GM12878 (cell line): Measurements from ENCODE around the gene PPL. TPM values are rescaled to one million over a fixed set of nuclear protein-coding genes. Genes with fewer than 3 reads are reported as not detected.

Source experiments
- ATAC-seq: fragments of 200-7000 bp; cut with Tn5 transposase; 3 replicates; pipeline ENCODE4 v1.9.1; 2020; ENCODE audit warnings: mild to moderate bottlenecking, moderate library complexity
- BruUV-seq: library from RNA; stranded (reverse); fragments of 400-500 nt; replicated peaks from 2 replicates; lab custom pipeline; 2021; lab: Mats Ljungman, UMichigan
- CTCF ChIA-PET: fragments of 300-600 bp; sonication (Branson Sonifier 250); formaldehyde crosslinking; extraction: SDS; loops from one replicate; lab custom pipeline; 2021; ENCODE audit warnings: inconsistent platforms; lab: Yijun Ruan, JAX
- POLR2A ChIA-PET: fragments of 350-600 bp; formaldehyde crosslinking; extraction: SDS; loops from one replicate; lab custom pipeline; 2021; ENCODE audit warnings: inconsistent platforms; lab: Charles Lee
- RAD21 ChIA-PET: fragments of 300-600 bp; sonication (Branson Sonifier 250); formaldehyde crosslinking; loops from one replicate; lab custom pipeline; 2023; ENCODE audit warnings: antibody characterized with exemption; ENCODE audit not compliant: unreplicated experiment; lab: Charles Lee
- SMC1A ChIA-PET: fragments of 300-600 bp; sonication (Branson Sonifier 250); formaldehyde crosslinking; loops from one replicate; lab custom pipeline; 2023; ENCODE audit not compliant: unreplicated experiment, uncharacterized antibody; lab: Charles Lee
- DNase-seq: peaks from one replicate; pipeline ENCODE4 v3.0.0-alpha.2; 2011; ENCODE audit warnings: low read depth, low spot score
- FAIRE-seq: peaks from 3 replicates; lab custom pipeline; 2011; peaks lifted over from hg19 to GRCh38; lab: Jason Lieb, UNC
- H2AFZ ChIP-seq: 2 replicates; pipeline ENCODE4 v1.6.0; 2011; ENCODE audit warnings: low read depth, low read length, control low read depth; ENCODE audit not compliant: control insufficient read depth
- H3K27ac ChIP-seq: 2 replicates; pipeline ENCODE4 v1.5.1; 2011; ENCODE audit warnings: control low read depth; ENCODE audit not compliant: control insufficient read depth, insufficient read depth
- H3K27me3 ChIP-seq, 2 experiments: replicated peaks in 1 of 2; 2 replicates each; pipeline versions ENCODE4 v1.6.0 to v1.6.1; 2011; ENCODE audit warnings: low read length in 1 of 2; ENCODE audit not compliant: control insufficient read depth in 2 of 2, insufficient read depth in 2 of 2
- H3K36me3 ChIP-seq, 2 experiments: 2 replicates each; pipeline ENCODE4 v1.5.1; 2011; ENCODE audit warnings: low read length in 1 of 2; ENCODE audit not compliant: control insufficient read depth in 2 of 2, insufficient read depth in 2 of 2
- H3K4me1 ChIP-seq: 2 replicates; pipeline ENCODE4 v1.6.1; 2011; ENCODE audit warnings: mild to moderate bottlenecking, low read length, moderate library complexity, mixed read lengths; ENCODE audit not compliant: control insufficient read depth, insufficient read depth
- H3K4me2 ChIP-seq: 2 replicates; pipeline ENCODE4 v1.6.0; 2011; ENCODE audit warnings: control low read depth; ENCODE audit not compliant: control insufficient read depth, insufficient read depth
- H3K4me3 ChIP-seq: fragments of 200-600 bp; sonication (generic); 2 replicates; pipeline ENCODE4 v1.5.1; 2016
- H3K79me2 ChIP-seq: 2 replicates; pipeline ENCODE4 v1.6.0; 2011; ENCODE audit warnings: low read length; ENCODE audit not compliant: control insufficient read depth, insufficient read depth
- H3K9ac ChIP-seq: 2 replicates; pipeline ENCODE4 v1.8.0; 2011; ENCODE audit warnings: low read length, control low read depth, mixed read lengths; ENCODE audit not compliant: control insufficient read depth, insufficient read depth
- H3K9me3 ChIP-seq: replicated peaks from 3 replicates; pipeline ENCODE4 v1.5.1; 2011; ENCODE audit warnings: mild to moderate bottlenecking, low read length; ENCODE audit not compliant: control insufficient read depth, insufficient read depth
- H4K20me1 ChIP-seq: 2 replicates; pipeline ENCODE4 v1.6.0; 2011; ENCODE audit not compliant: control insufficient read depth, insufficient read depth
- ATF2 ChIP-seq: IDR thresholded peaks from 2 replicates; pipeline ENCODE4 v1.6.1; 2012; ENCODE audit warnings: low read length, inconsistent platforms
- E4F1 ChIP-seq: fragments of 450-650 bp; IDR thresholded peaks from 2 replicates; pipeline ENCODE4 v1.6.1; 2018; ENCODE audit warnings: borderline replicate concordance, mild to moderate bottlenecking; ENCODE audit not compliant: partially characterized antibody
- ETV6 ChIP-seq, 2 experiments: fragments of 450-650 bp in 1 of 2; IDR thresholded peaks in 1 of 2; conservative IDR thresholded peaks in 1 of 2; 2 replicates each; pipeline ENCODE4 v1.6.1; 2014; ENCODE audit warnings: antibody characterized with exemption in 1 of 2, borderline replicate concordance in 1 of 2, low read depth in 1 of 2, mild to moderate bottlenecking in 1 of 2, moderate library complexity in 1 of 2
- FOXK2 ChIP-seq: fragments of 450-650 bp; IDR thresholded peaks from 2 replicates; pipeline ENCODE4 v1.6.1; 2017; ENCODE audit warnings: mild to moderate bottlenecking, moderate library complexity
- JUNB ChIP-seq: IDR thresholded peaks from 2 replicates; pipeline ENCODE4 v1.6.1; 2016; ENCODE audit warnings: antibody characterized with exemption, mild to moderate bottlenecking
- JUND ChIP-seq: IDR thresholded peaks from 2 replicates; pipeline ENCODE4 v1.6.1; 2012; ENCODE audit warnings: low read depth, mild to moderate bottlenecking, low read length, improper control_type of control experiment, moderate library complexity
- MYB ChIP-seq: fragments of 150-350 bp; IDR thresholded peaks from 2 replicates; pipeline ENCODE4 v1.6.1; 2014; ENCODE audit warnings: mild to moderate bottlenecking, low read depth, low read length, borderline replicate concordance
- NFIC ChIP-seq: IDR thresholded peaks from 2 replicates; pipeline ENCODE4 v1.6.1; 2012; ENCODE audit warnings: low read depth, mild to moderate bottlenecking, inconsistent platforms, low read length, moderate library complexity
- POLR2AphosphoS5 ChIP-seq: IDR thresholded peaks from 2 replicates; pipeline ENCODE4 v1.6.1; 2011; ENCODE audit warnings: mild to moderate bottlenecking, low read length, inconsistent platforms
- SIN3A ChIP-seq: IDR thresholded peaks from 2 replicates; pipeline ENCODE4 v1.6.1; 2012; ENCODE audit warnings: low read depth, low read length, improper control_type of control experiment
- SREBF1 ChIP-seq: IDR thresholded peaks from 2 replicates; pipeline ENCODE4 v1.6.1; 2012; ENCODE audit warnings: mild to moderate bottlenecking, low read length
- SUZ12 ChIP-seq: fragments of 200-600 bp; sonication (generic); IDR thresholded peaks from one replicate; pipeline ENCODE4 v1.6.1; 2018; ENCODE audit warnings: antibody characterized with exemption, mild to moderate bottlenecking; ENCODE audit not compliant: unreplicated experiment
- YBX1 ChIP-seq: fragments of 450-650 bp; IDR thresholded peaks from 2 replicates; pipeline ENCODE4 v1.6.1; 2016; ENCODE audit warnings: antibody characterized with exemption
- WGBS: methylation state at CpG from one replicate; pipeline ENCODE4 v1.1.6; 2016; ENCODE audit warnings: low lambda C conversion rate; ENCODE audit not compliant: insufficient replicate concordance, insufficient coverage; ENCODE audit errors: missing lambda C conversion rate; 5-methylcytosine and 5-hydroxymethylcytosine counted together
- in situ Hi-C: fragments of 300-500 bp; cut with MboI; formaldehyde crosslinking; loops from 9 replicates; pipeline ENCODE4 v1.14.3; 2018; ENCODE audit warnings: mixed read lengths
- intact Hi-C: fragments of 100-400 bp; cut with micrococcal nuclease; formaldehyde crosslinking; loops from one replicate; pipeline ENCODE4 v1.14.2; 2022; ENCODE audit not compliant: unreplicated experiment
- polyA plus RNA-seq, 11 experiments: library from polyadenylated mRNA; depleted of rRNA in 4 of 11; unstranded in 6 of 11; stranded (reverse) in 5 of 11; fragments of >200 nt; fragmentation: Nextera tagmentation in 4 of 11; fragmentation: Illumina TruSeq in 1 of 11; extraction: Ambion mirVana in 4 of 11; extraction: Trizol in 1 of 11; gene quantifications; 1 replicate in 1 of 11; 2 replicates in 10 of 11; pipeline versions ENCODE4 v1.2.1 to v1.2.3, GENCODE V29; 2011 to 2016; ENCODE audit warnings: inconsistent platforms in 2 of 11, missing spikeins in 2 of 11, low read depth in 1 of 11
- total RNA-seq, 4 experiments: library from RNA; depleted of rRNA in 3 of 4; stranded (reverse); fragments of >200 nt in 3 of 4; fragmentation: Illumina TruSeq in 1 of 4; extraction: Trizol in 1 of 4; gene quantifications; 2 replicates each; pipeline versions ENCODE4 v1.2.1 to v1.2.3, GENCODE V29; 2013 to 2021
- TF ChIP-seq, protein P1 (sequence below): fragments of 450-650 bp; formaldehyde crosslinking; IDR thresholded peaks from 2 replicates; pipeline ENCODE4 v1.4.0; 2022; ENCODE audit warnings: mild to moderate bottlenecking, moderate library complexity
- TF ChIP-seq, protein P2 (sequence below): fragments of 450-650 bp; IDR thresholded peaks from 2 replicates; pipeline ENCODE4 v1.6.1; 2018; ENCODE audit warnings: mild to moderate bottlenecking, low read depth, moderate library complexity; ENCODE audit not compliant: partially characterized antibody

PPL gene
- total and polyA plus RNA-seq, 10 of the 15 experiments (the other 5 are each of a cell fraction or from before 2014, with no cell fraction given) = 0.03 to 0.47 (median 0.05) TPM; not detected in 2

GRCh38 chr16:4897328-4897727 is 39.6 kb downstream of the PPL start:
- no peaks in the 10 kb centered on the region for H3K27me3 ChIP-seq
- no peak overlapping the region for H2AFZ ChIP-seq
- ChIA-PET SMC1A (no interaction called here), POLR2A (no interaction called here), CTCF (no interaction called here), RAD21 (no interaction called here)
- no peak overlapping the region for H3K4me3 ChIP-seq
- intact Hi-C loops (no loop called here), in situ Hi-C loops (no loop called here)
- no peaks in the 10 kb centered on the region for H3K79me2 ChIP-seq
- FAIRE-seq (no peak), DNase-seq (no peak), ATAC-seq (no peak)
- WGBS = 48% methylated on average over 7 of the region's 7 CpGs
- H3K36me3 ChIP-seq = no peaks in the 10 kb centered on the region
- no peak overlapping the region for H3K27ac ChIP-seq
- no peak overlapping the region for H3K9ac ChIP-seq
- no peaks in the 10 kb centered on the region; the same call in 2 of the 3 replicates for H3K9me3 ChIP-seq
- H3K4me2 ChIP-seq = no peak overlapping the region
- no TSS peak for BruUV-seq
- no peaks in the 10 kb centered on the region for H3K4me1 ChIP-seq
- no peaks in the 10 kb centered on the region for H4K20me1 ChIP-seq
- TF ChIP-seq POLR2AphosphoS5 (no peak), YBX1 (no peak), SIN3A (no peak), ETV6 (conservative IDR thresholded peaks at IDR 0.05 in 1 of 2, IDR thresholded peaks at IDR 0.05 in 1 of 2; ENCODE audit: borderline replicate concordance in 1 of 2, low read depth in 1 of 2) (no peak), FOXK2 (no peak), ATF2 (no peak), JUNB (no peak), SUZ12 (no peak), MYB (no peak), NFIC (no peak), JUND (no peak), E4F1 (no peak), SREBF1 (no peak)
- TF ChIP-seq, protein P1, sequence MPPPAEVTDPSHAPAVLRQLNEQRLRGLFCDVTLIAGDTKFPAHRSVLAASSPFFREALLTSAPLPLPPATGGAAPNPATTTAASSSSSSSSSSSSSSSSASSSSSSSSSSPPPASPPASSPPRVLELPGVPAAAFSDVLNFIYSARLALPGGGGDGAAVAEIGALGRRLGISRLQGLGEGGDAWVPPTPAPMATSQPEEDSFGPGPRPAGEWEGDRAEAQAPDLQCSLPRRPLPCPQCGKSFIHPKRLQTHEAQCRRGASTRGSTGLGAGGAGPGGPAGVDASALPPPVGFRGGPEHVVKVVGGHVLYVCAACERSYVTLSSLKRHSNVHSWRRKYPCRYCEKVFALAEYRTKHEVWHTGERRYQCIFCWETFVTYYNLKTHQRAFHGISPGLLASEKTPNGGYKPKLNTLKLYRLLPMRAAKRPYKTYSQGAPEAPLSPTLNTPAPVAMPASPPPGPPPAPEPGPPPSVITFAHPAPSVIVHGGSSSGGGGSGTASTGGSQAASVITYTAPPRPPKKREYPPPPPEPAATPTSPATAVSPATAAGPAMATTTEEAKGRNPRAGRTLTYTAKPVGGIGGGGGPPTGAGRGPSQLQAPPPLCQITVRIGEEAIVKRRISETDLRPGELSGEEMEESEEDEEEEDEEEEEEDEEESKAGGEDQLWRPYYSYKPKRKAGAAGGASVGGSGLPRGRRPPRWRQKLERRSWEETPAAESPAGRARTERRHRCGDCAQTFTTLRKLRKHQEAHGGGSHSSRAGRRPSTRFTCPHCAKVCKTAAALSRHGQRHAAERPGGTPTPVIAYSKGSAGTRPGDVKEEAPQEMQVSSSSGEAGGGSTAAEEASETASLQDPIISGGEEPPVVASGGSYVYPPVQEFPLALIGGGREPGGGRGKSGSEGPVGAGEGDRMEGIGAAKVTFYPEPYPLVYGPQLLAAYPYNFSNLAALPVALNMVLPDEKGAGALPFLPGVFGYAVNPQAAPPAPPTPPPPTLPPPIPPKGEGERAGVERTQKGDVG = no peak
- TF ChIP-seq, protein P2, sequence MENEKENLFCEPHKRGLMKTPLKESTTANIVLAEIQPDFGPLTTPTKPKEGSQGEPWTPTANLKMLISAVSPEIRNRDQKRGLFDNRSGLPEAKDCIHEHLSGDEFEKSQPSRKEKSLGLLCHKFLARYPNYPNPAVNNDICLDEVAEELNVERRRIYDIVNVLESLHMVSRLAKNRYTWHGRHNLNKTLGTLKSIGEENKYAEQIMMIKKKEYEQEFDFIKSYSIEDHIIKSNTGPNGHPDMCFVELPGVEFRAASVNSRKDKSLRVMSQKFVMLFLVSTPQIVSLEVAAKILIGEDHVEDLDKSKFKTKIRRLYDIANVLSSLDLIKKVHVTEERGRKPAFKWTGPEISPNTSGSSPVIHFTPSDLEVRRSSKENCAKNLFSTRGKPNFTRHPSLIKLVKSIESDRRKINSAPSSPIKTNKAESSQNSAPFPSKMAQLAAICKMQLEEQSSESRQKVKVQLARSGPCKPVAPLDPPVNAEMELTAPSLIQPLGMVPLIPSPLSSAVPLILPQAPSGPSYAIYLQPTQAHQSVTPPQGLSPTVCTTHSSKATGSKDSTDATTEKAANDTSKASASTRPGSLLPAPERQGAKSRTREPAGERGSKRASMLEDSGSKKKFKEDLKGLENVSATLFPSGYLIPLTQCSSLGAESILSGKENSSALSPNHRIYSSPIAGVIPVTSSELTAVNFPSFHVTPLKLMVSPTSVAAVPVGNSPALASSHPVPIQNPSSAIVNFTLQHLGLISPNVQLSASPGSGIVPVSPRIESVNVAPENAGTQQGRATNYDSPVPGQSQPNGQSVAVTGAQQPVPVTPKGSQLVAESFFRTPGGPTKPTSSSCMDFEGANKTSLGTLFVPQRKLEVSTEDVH = no peak
